Measurements from ENCODE around the gene PTPRN2.
"Not testable (repeated sequence)": the region's sequence is repeated elsewhere in the genome, so short reads cannot be mapped to it uniquely, and the experiment has no call there.

PTPRN2 gene

DNA sequence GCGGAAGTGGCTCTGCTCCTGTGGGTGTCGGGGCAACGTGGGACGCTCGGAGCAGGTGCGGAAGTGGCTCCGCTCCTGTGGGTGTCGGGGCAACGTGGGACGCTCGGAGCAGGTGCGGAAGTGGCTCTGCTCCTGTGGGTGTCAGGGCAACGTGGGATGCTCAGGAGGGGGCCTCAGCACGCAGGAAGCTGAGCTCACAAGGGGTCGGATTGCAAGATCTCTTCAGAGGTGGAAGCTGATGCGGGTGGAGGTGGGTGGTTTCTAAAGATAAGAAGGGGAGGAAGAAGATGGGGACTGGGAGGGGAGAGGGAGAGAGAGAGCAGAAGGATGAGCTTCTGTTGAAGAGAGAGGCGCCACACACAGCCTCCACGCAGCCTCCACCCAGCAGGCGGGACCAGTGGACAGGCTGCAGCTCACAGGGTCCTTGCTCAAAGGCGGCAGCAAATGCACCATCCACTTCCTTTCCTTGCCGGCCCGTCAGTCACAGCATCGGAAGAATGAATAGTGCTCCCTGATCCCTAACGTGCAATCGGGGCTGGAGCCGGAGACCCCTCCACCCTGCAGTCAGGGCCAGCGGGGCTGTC is 78.7 kb downstream of the PTPRN2 start:
- DNase-seq, result no peak

DNA sequence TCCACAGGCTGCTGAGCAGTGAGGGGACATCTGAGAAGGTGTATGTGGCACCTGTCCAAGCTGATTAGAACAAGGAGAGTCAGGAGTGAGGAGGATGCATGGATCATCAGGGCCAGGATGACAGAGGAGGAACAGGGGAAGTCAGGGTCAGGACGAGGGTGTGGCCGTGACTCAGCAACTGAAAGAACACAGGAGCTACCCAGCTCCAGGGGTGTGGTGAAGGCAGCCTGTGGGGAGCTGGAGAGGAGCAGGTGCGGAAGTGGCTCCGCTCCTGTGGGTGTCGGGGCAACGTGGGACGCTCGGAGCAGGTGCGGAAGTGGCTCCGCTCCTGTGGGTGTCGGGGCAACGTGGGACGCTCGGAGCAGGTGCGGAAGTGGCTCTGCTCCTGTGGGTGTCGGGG is 79.3 kb downstream of the PTPRN2 start:
- not testable (repeated sequence) for DNase-seq

DNA sequence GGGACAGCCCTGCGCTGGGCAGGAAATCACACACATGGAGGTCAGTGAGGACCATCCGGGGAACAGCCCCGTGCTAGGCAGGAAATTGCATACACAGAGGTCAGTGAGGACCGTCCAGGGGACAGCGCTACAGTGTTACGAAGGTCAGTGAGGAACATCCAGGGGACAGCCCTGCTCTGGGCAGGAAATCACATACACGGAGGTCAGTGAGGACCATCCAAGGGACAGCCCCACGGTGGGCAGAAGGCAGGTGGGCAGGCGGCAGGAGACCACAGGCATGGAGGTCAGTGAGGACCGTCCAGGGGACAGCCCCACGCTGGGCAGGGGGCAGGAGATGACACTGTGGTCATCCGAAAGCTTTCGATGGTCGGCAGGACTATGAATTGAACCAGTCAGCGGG is 79.7 kb downstream of the PTPRN2 start:
- no peak for DNase-seq

DNA sequence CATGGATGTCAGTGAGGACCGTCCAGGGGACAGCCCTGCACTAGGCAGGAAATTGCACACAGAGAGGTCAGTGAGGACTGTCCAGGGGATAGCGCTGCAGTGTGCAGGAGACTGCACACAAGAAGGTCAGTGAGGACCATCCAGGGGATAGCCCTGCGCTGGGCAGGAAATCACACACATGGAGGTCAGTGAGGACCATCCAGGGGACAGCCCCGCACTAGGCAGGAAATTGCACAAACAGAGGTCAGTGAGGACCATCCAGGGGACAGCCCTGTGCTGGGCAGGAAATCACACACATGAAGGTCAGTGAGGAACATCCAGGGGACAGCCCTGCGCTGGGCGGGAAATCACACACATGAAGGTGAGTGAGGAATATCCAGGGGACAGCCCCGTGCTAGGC is 80.4 kb downstream of the PTPRN2 start:
- not testable (repeated sequence) for DNase-seq

DNA sequence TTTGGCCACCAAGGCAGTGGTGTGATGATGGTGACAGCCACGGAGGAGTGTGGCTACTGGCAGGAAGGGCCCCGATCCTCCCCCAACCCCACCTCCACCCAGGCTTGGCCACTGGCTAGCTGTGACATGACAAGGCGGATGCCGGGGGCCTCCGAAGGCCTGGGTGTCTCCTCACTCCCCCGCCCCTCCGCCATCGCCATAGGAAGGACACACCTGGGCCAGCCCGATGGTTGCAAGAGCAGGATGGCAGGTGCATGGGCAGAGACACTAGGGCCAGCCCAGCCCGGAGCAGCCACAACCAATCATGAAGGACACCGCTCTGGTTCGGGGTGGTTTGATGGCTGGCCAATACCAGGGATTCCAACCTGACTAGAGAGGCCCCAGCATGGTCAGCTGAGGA is 81.0 kb downstream of the PTPRN2 start:
- no peak for DNase-seq

DNA sequence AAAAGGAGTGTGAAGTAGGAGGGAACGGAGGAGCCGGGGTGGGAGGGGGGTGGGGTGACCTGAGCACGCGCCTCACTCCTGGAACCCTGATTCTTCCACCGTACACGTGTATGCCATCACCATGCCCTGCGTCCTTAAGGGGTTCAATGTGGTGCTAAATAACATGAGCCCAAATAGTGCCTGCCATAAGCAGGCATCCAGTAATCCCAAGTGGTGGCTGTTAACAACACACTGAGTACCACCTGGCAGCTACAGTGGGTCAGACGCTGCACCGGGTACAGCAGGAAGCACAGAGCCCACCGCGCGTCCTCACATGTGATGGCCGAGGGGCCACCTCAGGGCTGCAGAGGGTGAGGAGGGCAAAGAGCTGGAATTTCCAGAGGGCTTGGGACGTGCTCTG is 81.9 kb downstream of the PTPRN2 start:
- no peak for DNase-seq

DNA sequence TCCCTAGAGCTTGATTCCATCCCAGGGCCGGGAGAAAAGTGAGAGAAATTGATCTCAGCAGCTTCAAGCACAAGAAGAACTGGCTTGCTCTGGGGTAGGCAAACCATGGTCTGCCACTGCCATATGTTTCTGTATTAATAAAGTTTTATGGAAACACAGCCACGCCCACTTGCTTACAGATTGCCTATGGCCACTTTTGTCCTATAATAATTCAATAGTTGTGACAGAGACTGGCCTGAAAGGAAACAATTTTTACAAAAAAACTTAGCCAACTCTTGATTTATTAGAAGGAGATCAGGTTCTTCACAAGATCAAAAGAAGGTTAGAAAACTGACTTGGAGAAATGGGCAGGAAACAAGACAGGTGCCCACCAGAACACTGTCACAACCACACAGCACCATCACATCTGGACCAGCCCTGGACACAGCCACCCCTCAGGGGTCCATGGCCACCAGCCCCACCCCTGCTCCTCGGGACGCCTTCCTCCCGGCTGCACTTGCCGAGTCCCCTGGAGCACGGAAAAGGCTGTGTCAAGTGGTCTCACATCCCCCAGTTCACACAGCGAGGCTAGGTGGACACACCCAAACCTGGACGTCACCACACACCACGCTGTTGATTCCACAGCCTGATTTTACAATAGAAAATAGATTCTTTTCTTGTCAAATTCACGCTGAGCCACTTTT is 85.4 kb downstream of the PTPRN2 start:
- no peak for DNase-seq

DNA sequence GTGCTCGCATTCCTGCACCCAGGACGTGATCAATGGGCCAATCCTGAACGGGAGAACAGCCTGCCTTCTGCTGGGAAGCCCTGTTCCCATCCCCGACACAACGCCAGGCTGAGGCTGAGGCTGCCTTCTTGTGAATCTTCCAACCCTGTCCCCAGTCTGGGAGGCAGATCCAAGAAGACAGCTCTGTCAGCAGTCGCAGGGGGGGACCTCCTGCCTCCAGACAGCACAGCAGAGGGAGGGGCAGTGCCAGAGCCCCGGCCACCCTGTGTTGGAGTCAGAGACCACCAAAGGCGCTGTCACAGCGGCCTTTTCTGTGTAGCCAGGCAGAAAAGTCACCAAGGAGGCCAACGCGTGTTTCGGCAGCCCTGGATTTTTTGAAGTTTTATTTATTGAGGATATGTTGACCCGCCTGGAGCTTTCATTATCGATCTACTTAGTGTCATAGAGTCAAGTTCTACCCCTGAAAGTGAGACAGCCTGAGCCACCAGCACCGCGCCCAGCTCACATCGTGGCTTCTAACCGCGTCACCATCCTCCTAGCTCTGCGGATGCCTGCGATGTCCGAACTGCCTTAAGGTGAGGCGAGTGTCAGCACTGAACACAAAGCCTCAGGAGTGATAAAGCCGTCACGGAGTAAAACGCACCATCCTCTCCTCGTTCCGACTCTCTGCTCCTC is 86.1 kb downstream of the PTPRN2 start:
- no peak for DNase-seq

DNA sequence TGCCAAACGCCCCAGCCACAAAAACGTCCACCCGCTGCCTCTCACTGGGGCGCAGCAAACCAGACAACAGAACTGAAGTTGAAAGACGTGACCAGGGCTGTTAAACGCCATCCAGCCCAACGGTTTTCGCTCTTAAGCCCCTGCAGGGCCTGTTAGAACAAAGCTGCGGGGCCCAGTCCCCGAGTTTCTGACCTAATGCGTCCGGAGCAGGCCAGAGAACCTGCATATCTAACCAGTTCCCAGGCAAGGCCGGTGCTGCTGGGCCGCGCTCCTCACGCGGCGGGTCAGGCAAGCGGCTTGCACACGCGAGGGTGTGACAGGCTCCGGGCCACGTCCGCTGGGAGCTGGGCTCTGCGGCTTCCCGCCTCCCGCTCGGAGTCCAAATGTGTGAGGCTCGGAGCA is 87.0 kb downstream of the PTPRN2 start:
- no peak for DNase-seq

DNA sequence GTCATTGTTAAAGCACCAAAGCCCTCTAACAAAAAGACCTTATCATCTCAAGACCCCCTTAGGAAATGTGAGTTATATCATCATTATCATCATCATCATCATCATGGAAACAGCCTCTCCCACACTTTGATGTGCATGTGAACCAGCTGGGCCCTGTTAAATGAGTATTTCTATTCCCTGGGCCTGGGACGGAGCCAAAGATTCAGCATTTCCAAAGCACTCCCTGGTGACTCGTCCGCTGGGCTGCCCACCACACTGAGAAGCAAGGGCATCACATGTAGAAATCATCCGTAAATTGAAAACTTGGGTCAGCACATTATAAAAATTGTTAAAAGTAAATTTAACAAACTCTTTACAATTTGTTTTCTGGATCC is 88.6 kb downstream of the PTPRN2 start:
- DNase-seq, result no peak

DNA sequence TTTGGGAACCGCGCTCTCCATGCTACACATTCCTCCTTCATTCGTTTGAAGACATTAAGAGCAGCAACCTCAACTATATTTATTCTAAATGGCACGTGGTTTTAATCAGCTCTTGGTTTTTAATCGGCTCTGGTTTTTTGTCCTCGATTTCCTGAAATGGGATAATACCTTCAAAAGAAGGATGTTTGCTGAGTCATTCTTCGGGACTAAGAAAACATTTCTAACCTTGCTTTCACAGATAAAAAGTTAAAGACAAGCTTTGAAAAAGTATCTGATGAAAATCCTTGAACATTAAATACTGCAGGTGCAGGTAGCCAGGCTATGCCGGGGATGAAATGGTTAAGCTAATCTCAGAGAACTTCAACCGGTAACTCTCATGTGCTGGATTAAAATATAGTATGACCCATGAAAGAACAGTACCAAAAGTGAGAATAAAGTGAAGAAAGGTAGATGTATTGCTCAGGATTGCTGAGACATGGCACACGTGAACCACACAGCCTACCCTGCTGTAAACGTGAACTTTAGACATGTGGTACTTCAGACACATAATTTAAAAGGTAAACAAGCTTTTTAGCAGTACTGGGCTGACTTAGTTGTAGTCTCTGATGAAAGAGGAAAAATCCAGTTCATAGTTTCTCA is 89.1 kb downstream of the PTPRN2 start:
- no peak for DNase-seq

DNA sequence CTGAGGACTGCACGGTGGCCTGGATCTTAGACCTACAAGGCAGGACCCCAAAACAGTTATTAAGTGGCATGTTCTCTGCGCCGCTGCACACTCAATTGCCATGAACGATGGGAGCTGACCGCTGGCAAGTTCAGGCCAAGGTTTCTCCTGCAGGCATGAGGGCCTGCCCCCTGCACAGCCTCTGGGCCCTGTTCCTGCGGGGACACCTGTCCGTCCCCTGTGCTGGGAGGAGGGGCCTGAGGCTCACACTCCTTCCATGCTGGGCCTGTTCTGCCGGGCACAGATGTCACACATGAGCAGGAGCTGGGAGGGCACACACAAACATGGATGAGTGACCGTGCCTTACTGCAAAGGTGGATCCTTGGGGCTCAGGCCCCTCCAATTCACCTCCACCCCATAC is 90.0 kb downstream of the PTPRN2 start:
- no peak for DNase-seq

DNA sequence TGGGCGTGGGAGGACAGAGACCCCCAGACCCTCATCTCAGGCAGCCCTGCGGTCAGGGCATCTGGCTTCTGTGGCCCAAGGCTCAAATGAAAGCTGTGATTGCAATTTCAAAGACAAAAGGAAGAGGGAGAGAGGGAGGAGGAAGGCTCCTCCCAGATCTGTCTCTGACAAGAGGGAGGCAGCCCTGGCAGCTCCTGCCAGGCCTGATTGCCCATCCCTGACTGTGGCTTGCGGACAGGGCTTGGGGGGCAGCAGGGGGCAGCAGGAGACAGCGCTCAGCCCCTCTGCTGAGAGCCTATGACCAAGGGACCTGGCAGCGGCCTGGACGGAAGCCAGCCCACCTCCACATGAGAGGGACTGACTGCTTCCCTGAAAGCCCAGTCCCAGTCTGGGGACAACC is 91.8 kb downstream of the PTPRN2 start:
- DNase-seq, result no peak

DNA sequence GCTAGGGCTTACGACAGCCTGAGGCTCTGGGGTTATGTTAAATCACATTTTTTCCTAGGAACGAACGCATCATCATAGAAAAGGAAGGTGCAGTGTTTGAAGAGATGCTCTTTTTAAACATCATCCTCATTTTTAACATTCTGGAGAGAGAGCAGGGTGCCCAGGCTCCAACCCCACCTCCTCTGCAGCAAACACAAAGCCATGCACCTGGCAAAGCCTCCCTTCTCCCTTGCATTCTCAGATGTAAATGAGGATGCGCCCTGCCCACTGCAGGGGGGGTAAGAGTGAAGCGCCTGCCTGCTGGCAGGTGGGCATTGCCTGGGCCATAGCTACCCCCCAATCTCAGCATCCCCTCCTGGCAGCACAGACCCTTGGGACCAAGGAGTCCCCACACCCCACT is 92.4 kb downstream of the PTPRN2 start:
- no peak for DNase-seq

DNA sequence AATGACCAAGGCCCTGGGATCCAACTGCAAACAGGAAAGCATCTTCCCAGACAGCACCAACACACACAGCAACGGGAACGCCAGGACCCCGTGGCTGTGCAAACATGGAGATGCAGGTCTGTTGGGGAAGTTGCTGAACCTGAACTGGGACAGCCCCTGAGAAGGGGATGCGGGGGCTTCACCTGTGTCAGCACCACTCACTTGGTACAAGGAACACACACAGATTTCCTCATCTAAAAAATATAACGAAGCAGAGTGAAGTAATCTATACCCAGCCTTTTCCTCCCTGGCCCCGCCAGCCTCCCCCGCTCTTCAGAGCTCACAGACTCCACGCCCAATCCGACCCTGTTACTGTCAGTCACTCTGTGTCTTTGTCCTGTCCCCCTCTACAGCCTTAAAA is 93.0 kb downstream of the PTPRN2 start:
- no peak for DNase-seq

DNA sequence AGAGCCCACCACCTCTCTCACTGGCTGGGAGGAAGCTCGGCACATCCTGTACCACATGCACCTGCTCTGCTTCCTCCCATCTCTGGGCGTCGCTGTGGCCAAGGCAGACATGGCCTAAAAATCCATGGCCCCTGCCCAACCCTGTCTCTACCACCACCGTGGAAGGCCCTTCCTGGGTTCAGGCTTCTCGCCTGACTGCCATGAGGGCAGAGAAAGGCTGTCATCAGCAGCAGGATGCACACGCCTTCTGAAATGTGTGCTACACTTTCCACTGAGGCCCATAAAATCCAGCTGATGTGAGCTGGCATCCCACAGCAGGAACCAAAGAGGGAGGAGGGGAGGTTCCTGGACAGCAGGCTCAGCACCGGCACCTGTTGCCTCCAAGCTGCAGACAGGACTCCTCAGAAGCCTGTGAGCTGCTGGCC is 93.4 kb downstream of the PTPRN2 start:
- no peak for DNase-seq

DNA sequence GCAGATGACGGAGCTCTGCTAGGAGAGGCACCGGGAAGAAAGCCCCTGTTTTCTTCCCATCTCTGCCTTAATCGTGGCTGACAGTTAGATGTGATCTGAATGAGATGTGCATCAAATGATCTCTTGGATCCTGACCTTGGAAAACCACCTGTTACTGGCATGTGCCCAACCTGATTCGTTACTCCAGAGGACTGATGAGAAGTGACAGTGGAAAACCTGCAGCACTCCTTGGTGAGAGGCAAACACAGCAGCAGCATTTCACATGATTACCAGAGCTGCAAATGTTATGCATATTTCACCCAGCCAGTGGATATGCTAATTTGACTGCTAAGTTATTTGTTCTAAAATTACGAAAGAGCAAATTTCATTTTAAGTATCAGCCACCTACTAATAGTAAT is 95.3 kb downstream of the PTPRN2 start:
- DNase-seq, result no peak

DNA sequence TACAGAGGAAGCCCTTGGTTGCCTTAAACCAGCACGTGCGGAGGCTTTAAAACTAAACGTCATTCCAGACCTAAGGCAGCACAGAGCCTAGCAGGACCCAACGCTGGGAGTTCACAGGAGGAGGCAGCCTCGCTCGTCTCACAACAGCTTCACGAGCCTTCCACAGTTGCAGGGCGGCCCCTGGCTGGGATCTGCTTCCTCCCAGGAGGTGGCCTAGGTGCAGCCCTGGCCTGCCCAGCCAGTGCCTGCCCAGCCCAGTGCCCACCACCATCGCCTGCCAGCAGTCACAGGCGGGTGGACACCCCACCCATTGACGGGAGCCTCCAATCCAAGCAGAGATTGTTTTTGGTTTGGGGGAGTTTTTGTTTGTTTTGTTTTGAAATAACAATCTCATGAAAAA is 96.5 kb downstream of the PTPRN2 start:
- DNase-seq, result no peak

DNA sequence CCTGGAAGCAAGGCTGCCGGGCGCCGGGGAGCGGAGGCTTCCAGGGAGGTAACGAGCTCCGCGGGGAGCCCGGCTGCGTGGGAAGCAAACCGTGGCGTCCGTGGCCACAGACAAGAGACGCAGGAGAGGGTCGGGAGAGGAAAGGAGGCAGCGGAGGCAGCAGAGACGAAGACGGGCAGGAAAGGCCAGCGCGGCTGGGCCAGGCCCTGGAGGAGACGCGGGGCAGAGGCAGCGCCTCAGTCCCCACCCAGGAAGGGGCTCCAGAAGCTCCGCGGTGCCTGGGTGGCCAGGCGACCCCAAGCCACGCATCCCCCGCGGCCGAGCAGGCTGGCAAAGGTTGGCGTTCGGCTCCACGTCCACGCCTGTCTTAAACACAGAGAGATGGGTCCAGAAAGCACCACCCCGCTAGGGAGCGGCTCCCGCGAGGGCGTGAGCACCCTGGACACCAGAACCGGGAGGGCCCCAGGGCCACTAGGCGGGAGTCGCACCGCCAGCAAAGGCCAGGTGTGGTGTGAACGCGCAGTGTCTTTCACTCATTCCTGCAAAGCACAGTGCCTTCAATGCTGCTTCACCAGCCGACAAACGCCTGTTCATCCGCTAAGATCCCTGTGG is 97.3 kb downstream of the PTPRN2 start:
- no peak for DNase-seq

DNA sequence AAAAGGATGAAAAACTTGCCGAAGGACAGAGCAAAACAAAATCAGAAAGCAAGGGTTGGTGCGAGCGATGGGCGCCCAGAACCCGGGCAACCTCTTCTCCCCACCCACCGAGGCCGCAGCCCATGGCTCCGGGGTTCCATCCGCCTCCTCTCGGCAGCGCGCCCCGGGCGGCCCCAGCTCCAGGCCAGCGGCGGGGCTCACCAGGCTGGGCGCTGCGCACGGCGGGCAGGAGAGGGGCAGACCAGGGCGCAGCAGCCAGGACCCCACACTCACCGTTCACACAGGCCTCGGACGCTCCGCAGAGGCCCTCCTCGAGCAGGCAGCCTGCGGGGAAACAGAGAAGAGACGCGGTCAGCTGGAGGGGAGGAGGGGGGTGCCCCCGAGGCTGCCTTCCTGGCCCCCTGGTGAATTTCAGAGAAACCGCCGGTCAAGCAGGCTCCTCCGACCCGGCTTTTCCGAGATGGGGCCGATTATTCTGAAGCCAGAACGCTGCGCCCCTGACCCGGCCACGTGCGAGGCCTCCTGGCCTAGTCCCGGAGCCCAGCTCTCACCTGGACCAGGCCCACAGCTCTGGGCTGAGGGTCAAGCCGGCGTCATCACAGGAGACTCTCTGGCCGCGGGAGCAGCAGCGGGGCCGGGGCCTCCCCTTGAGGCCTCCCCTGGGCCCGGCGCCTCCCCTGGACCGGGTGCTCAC is 98.0 kb downstream of the PTPRN2 start:
- no peak for DNase-seq

DNA sequence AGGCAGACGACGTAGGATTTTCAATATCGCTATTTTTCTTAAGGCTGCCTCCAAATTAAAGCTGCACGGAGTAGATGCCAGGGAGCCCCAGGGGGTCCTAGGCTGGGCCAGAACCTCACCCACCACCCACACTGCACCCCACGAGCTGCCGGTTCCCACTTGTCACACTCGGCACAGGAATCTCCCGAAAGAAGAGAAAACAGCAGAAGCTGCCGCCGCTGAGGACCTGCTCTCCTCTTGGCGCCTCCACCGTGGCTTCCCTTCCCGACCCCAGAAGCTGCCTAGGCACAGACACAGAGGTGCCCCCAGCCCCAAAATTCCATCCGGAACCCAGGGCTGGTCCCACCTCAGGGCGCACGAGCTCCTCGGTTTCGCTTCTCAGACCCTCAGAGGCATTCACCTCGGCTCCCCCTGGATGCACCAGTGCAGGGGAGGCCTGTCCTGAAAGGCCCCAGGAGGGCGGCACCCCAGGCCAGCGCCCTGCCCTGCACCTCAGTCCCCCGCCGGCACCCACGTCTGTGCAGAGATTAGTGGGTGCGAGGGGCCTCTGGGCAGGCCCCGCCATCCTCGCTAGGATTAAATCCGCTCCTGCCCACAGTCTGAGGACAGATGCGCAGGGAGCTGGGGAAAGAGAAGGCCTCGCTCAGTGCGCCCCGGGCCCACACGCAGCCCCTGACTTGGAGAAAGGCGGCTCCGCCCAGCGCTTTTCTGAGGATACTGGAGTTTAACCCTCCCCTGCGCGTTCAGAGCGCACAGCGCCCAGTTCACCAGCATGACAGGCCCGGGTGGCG is 99.2 kb downstream of the PTPRN2 start:
- DNase-seq, result no peak

DNA sequence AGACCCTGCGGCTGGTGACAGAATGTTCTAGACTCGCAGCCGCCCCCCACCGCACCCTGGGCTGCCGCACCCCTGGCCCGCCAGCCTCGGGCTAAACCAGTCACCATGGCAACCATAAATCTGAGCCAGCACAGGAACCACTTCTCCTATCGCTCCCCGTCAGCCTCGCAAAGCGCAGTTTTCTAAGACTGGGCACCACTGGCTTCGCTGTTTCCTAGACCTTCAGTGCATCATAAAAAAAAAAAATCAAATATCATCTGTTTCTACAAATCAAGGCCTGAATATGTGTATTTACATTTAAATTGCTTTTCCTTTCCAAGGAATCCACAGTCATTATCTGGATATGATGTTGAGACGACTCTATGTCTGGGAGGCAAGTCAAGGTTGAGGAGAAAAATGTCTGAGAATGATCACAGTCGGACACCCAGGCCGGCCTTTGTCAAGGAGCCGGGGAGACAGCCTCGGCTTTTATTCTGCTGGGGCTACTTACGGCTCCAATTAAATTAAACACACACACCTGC is 99.9 kb downstream of the PTPRN2 start:
- no peak for DNase-seq
